Ishikawa (cell line): Measurements from ENCODE around the gene NTM.

Experiments
- CEBPB ChIP-seq: IDR thresholded peaks from 2 replicates; pipeline ENCODE4 v1.6.1; 2012
- CREB1 ChIP-seq: IDR thresholded peaks from 2 replicates; pipeline ENCODE4 v1.6.1; 2012; ENCODE audit warnings: low read depth
- EGR1 ChIP-seq: IDR thresholded peaks from 2 replicates; pipeline ENCODE4 v1.6.1; 2012
- EP300 ChIP-seq: IDR thresholded peaks from 2 replicates; pipeline ENCODE4 v1.6.1; 2012; ENCODE audit warnings: borderline replicate concordance
- FOXM1 ChIP-seq: IDR thresholded peaks from 2 replicates; pipeline ENCODE4 v1.6.1; 2012; ENCODE audit warnings: low read depth, borderline replicate concordance
- NFIC ChIP-seq: IDR thresholded peaks from 2 replicates; pipeline ENCODE4 v1.6.1; 2012
- RAD21 ChIP-seq: IDR thresholded peaks from 2 replicates; pipeline ENCODE4 v1.6.1; 2012; ENCODE audit warnings: low read depth
- TAF1 ChIP-seq: IDR thresholded peaks from 2 replicates; pipeline ENCODE4 v1.6.1; 2012; ENCODE audit warnings: low read depth, mild to moderate bottlenecking
- TCF12 ChIP-seq: IDR thresholded peaks from 2 replicates; pipeline ENCODE4 v1.6.1; 2012; ENCODE audit warnings: low read depth
- TEAD4 ChIP-seq: IDR thresholded peaks from 2 replicates; pipeline ENCODE4 v1.6.1; 2012
- YY1 ChIP-seq: IDR thresholded peaks from 2 replicates; pipeline ENCODE4 v1.6.1; 2012; ENCODE audit warnings: low read depth
- ZBTB7A ChIP-seq: IDR thresholded peaks from 2 replicates; pipeline ENCODE4 v1.6.1; 2012; ENCODE audit warnings: low read depth
- TF ChIP-seq, protein P1 (sequence below): IDR thresholded peaks from 2 replicates; pipeline ENCODE4 v1.6.1; 2012; ENCODE audit warnings: low read depth, mild to moderate bottlenecking
- TF ChIP-seq, protein P2 (sequence below): IDR thresholded peaks from 2 replicates; pipeline ENCODE4 v1.6.1; 2012
- TF ChIP-seq, protein P3 (sequence below): IDR thresholded peaks from 2 replicates; pipeline ENCODE4 v1.6.1; 2012

NTM gene

DNA sequence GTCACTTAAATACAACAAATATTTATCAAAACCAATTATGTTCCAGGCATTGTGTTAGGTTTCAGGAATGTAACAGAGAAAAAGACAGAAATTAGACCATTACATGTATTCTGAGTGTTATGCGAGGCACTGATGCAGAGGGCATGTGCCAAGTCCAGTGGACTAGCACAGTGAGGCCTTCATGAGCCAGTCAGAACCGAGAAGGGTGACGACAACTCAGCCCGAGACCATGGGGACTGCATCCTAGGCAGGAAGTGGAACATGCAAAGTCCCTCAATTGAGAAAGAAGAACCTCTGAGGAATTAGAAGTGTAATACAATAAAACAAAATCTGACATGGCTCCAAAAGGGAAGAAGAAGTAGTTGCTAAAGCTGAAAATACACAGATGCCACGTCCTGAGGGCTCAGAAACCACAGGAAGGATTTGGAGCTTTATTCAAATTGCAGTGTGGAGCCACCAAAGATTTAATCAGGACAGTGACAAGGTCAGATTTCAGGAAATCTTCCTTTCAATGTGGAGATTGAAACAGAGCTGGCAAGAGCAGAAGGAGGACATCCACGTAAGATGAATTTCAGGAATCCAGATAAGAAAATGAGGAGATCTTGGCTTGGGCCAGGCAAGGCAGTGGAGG is 529.6 kb downstream of the NTM start:
- TF ChIP-seq, protein P1, sequence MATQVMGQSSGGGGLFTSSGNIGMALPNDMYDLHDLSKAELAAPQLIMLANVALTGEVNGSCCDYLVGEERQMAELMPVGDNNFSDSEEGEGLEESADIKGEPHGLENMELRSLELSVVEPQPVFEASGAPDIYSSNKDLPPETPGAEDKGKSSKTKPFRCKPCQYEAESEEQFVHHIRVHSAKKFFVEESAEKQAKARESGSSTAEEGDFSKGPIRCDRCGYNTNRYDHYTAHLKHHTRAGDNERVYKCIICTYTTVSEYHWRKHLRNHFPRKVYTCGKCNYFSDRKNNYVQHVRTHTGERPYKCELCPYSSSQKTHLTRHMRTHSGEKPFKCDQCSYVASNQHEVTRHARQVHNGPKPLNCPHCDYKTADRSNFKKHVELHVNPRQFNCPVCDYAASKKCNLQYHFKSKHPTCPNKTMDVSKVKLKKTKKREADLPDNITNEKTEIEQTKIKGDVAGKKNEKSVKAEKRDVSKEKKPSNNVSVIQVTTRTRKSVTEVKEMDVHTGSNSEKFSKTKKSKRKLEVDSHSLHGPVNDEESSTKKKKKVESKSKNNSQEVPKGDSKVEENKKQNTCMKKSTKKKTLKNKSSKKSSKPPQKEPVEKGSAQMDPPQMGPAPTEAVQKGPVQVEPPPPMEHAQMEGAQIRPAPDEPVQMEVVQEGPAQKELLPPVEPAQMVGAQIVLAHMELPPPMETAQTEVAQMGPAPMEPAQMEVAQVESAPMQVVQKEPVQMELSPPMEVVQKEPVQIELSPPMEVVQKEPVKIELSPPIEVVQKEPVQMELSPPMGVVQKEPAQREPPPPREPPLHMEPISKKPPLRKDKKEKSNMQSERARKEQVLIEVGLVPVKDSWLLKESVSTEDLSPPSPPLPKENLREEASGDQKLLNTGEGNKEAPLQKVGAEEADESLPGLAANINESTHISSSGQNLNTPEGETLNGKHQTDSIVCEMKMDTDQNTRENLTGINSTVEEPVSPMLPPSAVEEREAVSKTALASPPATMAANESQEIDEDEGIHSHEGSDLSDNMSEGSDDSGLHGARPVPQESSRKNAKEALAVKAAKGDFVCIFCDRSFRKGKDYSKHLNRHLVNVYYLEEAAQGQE, result no peak
- TF ChIP-seq, protein P2, sequence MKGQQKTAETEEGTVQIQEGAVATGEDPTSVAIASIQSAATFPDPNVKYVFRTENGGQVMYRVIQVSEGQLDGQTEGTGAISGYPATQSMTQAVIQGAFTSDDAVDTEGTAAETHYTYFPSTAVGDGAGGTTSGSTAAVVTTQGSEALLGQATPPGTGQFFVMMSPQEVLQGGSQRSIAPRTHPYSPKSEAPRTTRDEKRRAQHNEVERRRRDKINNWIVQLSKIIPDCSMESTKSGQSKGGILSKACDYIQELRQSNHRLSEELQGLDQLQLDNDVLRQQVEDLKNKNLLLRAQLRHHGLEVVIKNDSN, result no peak
- no peak for TF ChIP-seq CEBPB
- TF ChIP-seq, protein P3, sequence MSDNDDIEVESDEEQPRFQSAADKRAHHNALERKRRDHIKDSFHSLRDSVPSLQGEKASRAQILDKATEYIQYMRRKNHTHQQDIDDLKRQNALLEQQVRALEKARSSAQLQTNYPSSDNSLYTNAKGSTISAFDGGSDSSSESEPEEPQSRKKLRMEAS, result no peak
- TF ChIP-seq CREB1, result no peak
- TF ChIP-seq YY1, result no peak
- TF ChIP-seq TEAD4, result no peak
- no peak for TF ChIP-seq TCF12
- TF ChIP-seq ZBTB7A, result no peak
- TF ChIP-seq EGR1, result no peak
- TF ChIP-seq EP300, result no peak
- TF ChIP-seq NFIC, result no peak
- no peak for TF ChIP-seq FOXM1
- no peak for TF ChIP-seq RAD21
- no peak for TF ChIP-seq TAF1

DNA sequence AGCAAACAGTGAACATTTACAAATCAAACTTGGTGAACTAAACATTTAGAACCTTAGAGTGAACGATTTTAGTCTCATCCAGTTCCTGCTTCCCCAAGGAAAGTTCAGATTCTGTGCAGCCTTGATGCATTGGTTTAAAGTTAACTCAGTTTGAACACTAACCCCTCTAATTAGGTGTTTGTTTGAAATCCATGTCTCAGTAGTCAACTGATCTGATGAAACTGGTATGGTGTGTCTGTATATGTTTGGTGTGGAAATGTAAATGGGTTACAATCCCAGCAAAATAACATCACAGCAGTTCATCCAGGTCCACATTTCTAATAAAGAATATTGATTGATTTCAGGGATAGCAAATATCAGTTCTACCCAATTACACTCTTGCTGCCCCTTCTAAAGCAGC is 532.0 kb downstream of the NTM start:
- TF ChIP-seq, protein P2, result no peak
- no peak for TF ChIP-seq CEBPB
- TF ChIP-seq EGR1, result no peak
- no peak for TF ChIP-seq TCF12
- TF ChIP-seq TAF1, result no peak

DNA sequence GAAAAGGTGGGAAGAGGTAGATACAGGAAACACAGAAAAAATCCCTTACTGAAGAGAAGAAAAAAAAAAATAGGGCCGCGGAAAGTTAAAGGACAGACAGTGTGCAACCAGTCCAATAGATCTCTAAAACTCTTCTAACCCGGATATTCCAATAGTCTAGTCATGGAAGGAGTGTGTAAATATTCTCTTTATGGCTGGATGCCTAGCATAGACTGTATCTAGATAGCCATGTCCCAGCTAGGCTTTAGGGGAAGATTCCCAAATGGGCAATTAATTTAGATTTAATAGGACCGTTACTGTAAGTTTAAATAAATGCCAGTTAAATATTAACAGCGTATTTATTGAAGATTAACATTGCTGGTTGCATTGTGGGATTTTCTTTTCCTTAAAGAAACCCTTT is 532.7 kb downstream of the NTM start:
- TF ChIP-seq, protein P1, result no peak
- no peak for TF ChIP-seq TAF1

DNA sequence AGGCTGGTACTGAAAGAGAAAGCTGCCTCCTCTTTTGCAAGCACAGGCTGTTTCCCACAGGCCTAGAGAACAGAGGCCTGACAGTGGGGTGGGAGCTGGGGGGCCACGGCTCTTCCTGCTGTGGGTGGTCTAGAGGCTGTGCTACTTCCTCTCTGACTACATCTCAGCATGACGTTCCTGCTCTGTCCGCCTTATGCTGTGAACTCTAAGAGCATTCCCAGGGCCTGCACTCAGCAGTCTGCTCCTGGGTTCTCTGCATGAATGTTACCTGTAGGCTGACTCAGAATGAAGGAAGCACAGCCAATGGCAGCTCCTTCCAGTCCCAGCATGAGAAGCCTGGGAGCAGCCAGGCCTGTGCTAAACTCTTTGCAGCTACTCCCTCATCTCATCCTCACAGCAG is 534.3 kb downstream of the NTM start:
- TF ChIP-seq, protein P1, result no peak
- TF ChIP-seq FOXM1, result no peak
- TF ChIP-seq YY1, result no peak

DNA sequence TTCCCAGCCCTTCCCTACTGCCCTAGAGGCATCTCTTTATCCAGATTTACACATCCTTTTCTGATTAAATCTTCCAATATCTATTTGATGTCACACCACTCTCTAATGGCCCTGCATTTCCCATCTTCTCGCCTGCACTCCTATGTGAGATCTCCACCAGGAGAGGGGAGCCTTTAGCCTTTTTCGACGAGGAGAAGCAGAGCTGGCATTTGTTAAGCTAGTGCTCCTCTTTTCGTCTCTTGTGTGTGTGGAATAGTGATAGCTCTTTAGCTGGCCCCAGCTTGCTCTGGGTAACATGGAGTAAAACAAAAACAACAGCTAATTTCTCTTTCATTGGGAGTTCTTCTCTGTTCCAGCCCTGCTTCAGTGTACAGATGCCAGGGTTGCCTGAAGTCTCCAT is 536.5 kb downstream of the NTM start:
- TF ChIP-seq, protein P3, result no peak
- TF ChIP-seq TAF1, result no peak
- no peak for TF ChIP-seq NFIC
- TF ChIP-seq RAD21, result no peak
- TF ChIP-seq CEBPB, result no peak
- no peak for TF ChIP-seq EGR1

DNA sequence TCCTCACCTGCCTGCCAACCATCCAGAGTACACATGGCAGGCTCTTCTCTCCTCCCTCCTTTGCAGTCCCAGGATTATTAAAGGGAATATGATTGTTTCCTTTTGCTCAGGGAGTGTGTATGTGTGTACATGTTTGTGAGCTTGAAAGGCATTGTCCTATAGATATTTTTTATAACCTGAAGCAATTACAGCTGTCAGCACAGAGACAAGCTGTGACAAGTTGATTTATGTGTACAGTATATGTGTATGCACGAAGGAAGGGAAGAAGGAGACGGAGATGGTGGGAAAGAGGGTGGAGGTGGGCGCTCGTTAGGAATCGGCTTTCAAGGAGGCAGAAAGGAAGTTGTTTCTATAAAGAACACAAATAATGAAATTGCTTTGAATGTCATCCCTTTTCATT is 537.0 kb downstream of the NTM start:
- no peak for TF ChIP-seq YY1
- no peak for TF ChIP-seq ZBTB7A
- no peak for TF ChIP-seq NFIC
- TF ChIP-seq RAD21, result no peak
- TF ChIP-seq, protein P2, result no peak
- no peak for TF ChIP-seq TEAD4
- TF ChIP-seq, protein P1, result no peak
- TF ChIP-seq EGR1, result no peak
- no peak for TF ChIP-seq TCF12
- TF ChIP-seq EP300, result no peak
- no peak for TF ChIP-seq TAF1
- no peak for TF ChIP-seq CEBPB
- TF ChIP-seq, protein P3, result no peak
- no peak for TF ChIP-seq CREB1
- TF ChIP-seq FOXM1, result no peak
